Upper lobe of left lung (tissue), 6 donors: ENCODE measurements around the gene SAMD4A. TPM values are rescaled to one million over a fixed set of nuclear protein-coding genes. Genes with fewer than 3 reads are reported as not detected.
"Not testable (repeated sequence)": the region's sequence is repeated elsewhere in the genome, so short reads cannot be mapped to it uniquely, and the experiment has no call there.

ENCODE experiments used
- ATAC-seq, 2 donors: fragments of 200-7000 bp; cut with Tn5 transposase; one replicate each; pipeline ENCODE4 v1.9.1; 2022; ENCODE audit warnings: mild to moderate bottlenecking in 2 of 2, moderate library complexity in 2 of 2; ENCODE audit not compliant: low FRiP score in 2 of 2
- DNase-seq, 2 donors: peaks; one replicate each; pipeline ENCODE4 v3.0.0-alpha.2; 2019 to 2020
- H3K27ac ChIP-seq, 4 donors: fragments of 200-600 bp; sonication (generic); one replicate each; pipeline ENCODE4 v1.5.1; 2016 to 2019
- H3K27me3 ChIP-seq, 4 donors: fragments of 200-600 bp; sonication (generic); one replicate each; pipeline ENCODE4 v1.5.1; 2017 to 2019
- H3K36me3 ChIP-seq, 4 donors: fragments of 200-600 bp; sonication (generic); one replicate each; pipeline ENCODE4 v1.5.1; 2016 to 2019
- H3K4me1 ChIP-seq, 4 donors: fragments of 200-600 bp; sonication (generic); one replicate each; pipeline ENCODE4 v1.5.1; 2018 to 2019
- H3K4me3 ChIP-seq, 4 donors: fragments of 200-600 bp; sonication (generic); one replicate each; pipeline ENCODE4 v1.5.1; 2017 to 2019; ENCODE audit warnings: mild to moderate bottlenecking in 2 of 4, moderate library complexity in 1 of 4
- H3K9me3 ChIP-seq, 4 donors: fragments of 200-600 bp; sonication (generic); one replicate each; pipeline ENCODE4 v1.5.1; 2018 to 2019
- EP300 ChIP-seq, 4 donors: sonication (generic); formaldehyde crosslinking; IDR thresholded peaks; one replicate each; pipeline ENCODE4 v1.5.1; 2017; ENCODE audit warnings: antibody characterized with exemption in 4 of 4, control low read depth in 2 of 4
- POLR2A ChIP-seq, 4 donors: fragments of 450-650 bp; IDR thresholded peaks; one replicate each; pipeline ENCODE4 v1.5.1; 2016 to 2017; ENCODE audit warnings: antibody characterized with exemption in 4 of 4, mild to moderate bottlenecking in 2 of 4
- POLR2AphosphoS5 ChIP-seq, 2 donors: sonication (generic); formaldehyde crosslinking; IDR thresholded peaks; one replicate each; pipeline ENCODE4 v1.5.1; 2017; ENCODE audit warnings: antibody characterized with exemption in 2 of 2
- WGBS, 2 donors: methylation state at CpG; one replicate each; pipeline ENCODE4 v1.1.5; 2017 to 2018; 5-methylcytosine and 5-hydroxymethylcytosine counted together
- total RNA-seq, 6 donors: library from RNA; depleted of rRNA in 4 of 6; stranded (reverse); fragments of >200 nt in 4 of 6; gene quantifications; one replicate each; pipeline versions ENCODE4 v1.1.0 to v1.2.1, GENCODE V29; 2016 to 2021
- TF ChIP-seq, protein P1 (sequence below), 6 experiments: fragments of 450-650 bp in 4 of 6; fragments of 200-600 bp in 2 of 6; sonication (generic) in 2 of 6; IDR thresholded peaks; one replicate each; pipeline ENCODE4 v1.5.1; 2016 to 2019; ENCODE audit warnings: antibody characterized with exemption in 6 of 6
- donor health status: DM: no; HTN: no; CAD: no; lungs with moderate emphysema.
- donor health status: DM: no; HTN: yes; CAD: no; lungs with severe emphysema.

The SAMD4A gene
- total RNA-seq, 6 donors from 2014 or later, result 26.0 to 68.3 (median 37.0) TPM

DNA sequence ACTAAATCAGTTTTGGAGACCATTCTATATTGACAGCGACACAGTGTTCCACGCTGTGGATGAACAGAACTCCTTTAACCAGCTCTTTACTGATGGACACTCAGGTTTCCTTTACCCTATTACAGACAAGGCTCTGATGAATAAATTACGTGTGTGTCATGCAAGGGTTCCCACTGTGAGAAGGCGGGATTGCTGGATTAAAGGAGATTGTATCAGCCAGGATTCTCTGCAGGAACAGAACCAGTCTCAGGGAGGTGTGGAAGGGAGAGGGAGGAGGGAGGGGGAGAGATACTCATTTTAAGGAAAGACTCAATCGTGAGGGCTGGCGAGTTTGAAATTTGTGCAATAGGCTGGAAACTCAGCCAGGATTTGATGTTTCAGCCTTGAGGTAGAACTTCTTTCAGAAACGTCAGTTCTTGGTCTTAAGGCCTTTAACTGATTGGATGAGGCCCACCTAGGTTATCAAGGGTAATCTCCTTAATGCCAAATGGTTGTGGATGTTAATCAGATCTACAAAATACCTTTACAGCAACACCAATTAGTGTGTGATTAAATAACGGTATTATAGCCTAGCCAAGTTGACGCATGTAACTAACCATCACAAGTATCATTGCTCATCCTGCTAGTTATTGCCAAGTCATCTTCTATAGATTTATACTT, 231.7 kb downstream of the SAMD4A start:
- Histone ChIP-seq H3K4me1 (no peaks in the 10 kb centered on the region), H3K4me3 (no peak overlapping the region), H3K27me3 (no peaks in the 10 kb centered on the region), H3K9me3 (peaks cover 0 to 8% (median 4%) of the 10 kb centered on the region in 4 donors), H3K27ac (no peak overlapping the region), H3K36me3 (no peaks in the 10 kb centered on the region)
- WGBS, 2 donors, result 83 to 88% methylated on average over 9 of the region's 9 CpGs
- ATAC-seq, result no peak
- TF ChIP-seq EP300 (IDR thresholded peaks at IDR 0.05) (no peak), POLR2A (IDR thresholded peaks at IDR 0.05) (no peak), POLR2AphosphoS5 (IDR thresholded peaks at IDR 0.05) (no peak)
- TF ChIP-seq, protein P1, sequence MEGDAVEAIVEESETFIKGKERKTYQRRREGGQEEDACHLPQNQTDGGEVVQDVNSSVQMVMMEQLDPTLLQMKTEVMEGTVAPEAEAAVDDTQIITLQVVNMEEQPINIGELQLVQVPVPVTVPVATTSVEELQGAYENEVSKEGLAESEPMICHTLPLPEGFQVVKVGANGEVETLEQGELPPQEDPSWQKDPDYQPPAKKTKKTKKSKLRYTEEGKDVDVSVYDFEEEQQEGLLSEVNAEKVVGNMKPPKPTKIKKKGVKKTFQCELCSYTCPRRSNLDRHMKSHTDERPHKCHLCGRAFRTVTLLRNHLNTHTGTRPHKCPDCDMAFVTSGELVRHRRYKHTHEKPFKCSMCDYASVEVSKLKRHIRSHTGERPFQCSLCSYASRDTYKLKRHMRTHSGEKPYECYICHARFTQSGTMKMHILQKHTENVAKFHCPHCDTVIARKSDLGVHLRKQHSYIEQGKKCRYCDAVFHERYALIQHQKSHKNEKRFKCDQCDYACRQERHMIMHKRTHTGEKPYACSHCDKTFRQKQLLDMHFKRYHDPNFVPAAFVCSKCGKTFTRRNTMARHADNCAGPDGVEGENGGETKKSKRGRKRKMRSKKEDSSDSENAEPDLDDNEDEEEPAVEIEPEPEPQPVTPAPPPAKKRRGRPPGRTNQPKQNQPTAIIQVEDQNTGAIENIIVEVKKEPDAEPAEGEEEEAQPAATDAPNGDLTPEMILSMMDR (IDR thresholded peaks at IDR 0.05), result no peak
- no peak for DNase-seq

DNA sequence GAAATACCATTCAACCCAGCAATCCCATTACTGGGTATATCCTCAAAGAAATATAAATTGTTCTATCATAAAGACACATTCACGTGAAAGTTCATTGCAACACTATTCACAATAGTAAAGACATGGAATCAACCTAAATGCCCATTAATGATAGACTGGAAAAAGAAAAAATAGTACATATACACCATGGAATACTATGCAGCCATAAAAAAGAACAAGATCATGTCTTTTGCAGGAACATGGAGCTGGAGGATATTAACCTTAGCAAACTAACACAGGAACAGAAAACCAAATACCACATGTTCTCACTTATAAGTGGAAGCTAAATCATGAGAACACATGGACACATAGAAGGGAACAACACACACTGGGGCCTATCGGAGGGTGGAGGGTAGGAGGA, 234.6 kb downstream of the SAMD4A start:
- H3K4me3 ChIP-seq, H3K27me3 ChIP-seq, ATAC-seq, H3K27ac ChIP-seq, DNase-seq, H3K4me1 ChIP-seq, H3K36me3 ChIP-seq, H3K9me3 ChIP-seq: not testable (repeated sequence)
- 94 to 95% methylated on average over 2 of the region's 2 CpGs for WGBS, 2 donors

DNA sequence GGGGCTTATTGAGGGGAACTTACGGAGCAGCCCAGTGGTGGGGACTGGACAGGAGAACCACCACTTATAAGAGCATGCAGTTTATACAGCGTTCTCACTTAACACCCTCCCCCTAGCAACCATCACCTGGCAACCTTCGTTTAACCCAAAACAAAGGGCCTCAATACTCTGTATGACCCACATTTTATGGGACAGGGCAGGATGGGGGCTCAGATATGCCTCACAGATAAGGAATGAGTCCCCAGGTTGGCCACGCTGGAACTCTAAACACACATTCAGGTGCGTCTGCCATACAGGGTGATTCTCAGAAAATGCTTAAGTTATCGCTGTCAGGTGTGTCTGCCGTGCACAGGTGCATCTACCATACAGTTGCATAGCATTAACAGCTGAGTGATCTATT, 236.5 kb downstream of the SAMD4A start:
- ATAC-seq (no peak), DNase-seq (no peak)
- no peak overlapping the region for H3K4me3 ChIP-seq
- peaks cover 0 to 5% (median 2%) of the 10 kb centered on the region in 4 donors for H3K4me1 ChIP-seq
- WGBS, 2 donors, result 75% methylated on average over 7 of the region's 7 CpGs
- no peak for TF ChIP-seq POLR2AphosphoS5 (IDR thresholded peaks at IDR 0.05)
- no peak for TF ChIP-seq EP300 (IDR thresholded peaks at IDR 0.05)
- TF ChIP-seq POLR2A (IDR thresholded peaks at IDR 0.05), result no peak
- TF ChIP-seq, protein P1 (IDR thresholded peaks at IDR 0.05), result no peak
- no peak overlapping the region for H3K27ac ChIP-seq
- H3K27me3 ChIP-seq, result no peaks in the 10 kb centered on the region
- H3K9me3 ChIP-seq, result no peaks in the 10 kb centered on the region
- H3K36me3 ChIP-seq, result no peaks in the 10 kb centered on the region

DNA sequence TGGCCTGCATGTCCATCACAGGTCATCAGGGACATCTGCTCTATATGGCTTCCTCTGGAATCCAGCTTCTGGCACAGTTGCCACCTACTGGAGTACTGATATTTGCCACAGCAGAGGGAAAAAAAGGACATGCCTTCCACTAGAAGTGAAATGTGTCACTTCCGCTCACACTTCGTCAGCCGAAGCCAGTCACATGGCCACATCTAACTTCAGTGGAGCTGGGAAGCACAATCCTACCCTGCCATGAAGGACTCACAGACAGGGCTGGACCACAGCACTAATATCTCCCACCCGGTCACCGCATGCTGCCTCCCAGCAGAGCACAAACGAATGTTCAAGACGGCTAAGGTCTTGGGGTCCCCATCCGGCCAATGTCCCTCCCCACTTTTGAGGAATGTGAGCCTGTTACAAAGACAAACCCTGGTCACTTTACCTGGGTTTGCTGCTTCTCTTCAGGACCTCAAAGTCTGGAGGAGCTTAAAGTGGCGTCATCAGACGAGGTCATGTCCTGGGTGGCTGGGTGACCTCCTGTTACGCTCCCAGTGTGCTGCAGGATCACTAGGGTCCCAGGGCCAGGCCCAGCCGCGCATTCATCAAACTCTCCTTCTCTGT, 237.1 kb downstream of the SAMD4A start:
- 87 to 89% methylated on average over 11 to 13 of the region's 13 CpGs for WGBS, 2 donors
- no peak for TF ChIP-seq EP300 (IDR thresholded peaks at IDR 0.05)
- no peak for TF ChIP-seq POLR2AphosphoS5 (IDR thresholded peaks at IDR 0.05)
- TF ChIP-seq, protein P1 (IDR thresholded peaks at IDR 0.05), result no peak
- no peak for TF ChIP-seq POLR2A (IDR thresholded peaks at IDR 0.05)
- H3K27me3 ChIP-seq, result no peaks in the 10 kb centered on the region
- no peak overlapping the region for H3K27ac ChIP-seq
- ATAC-seq, result no peak
- H3K4me3 ChIP-seq, result no peak overlapping the region
- H3K9me3 ChIP-seq, result no peaks in the 10 kb centered on the region
- H3K4me1 ChIP-seq, result peaks cover 0 to 5% (median 2%) of the 10 kb centered on the region in 4 donors
- H3K36me3 ChIP-seq, result no peaks in the 10 kb centered on the region
- no peak for DNase-seq

DNA sequence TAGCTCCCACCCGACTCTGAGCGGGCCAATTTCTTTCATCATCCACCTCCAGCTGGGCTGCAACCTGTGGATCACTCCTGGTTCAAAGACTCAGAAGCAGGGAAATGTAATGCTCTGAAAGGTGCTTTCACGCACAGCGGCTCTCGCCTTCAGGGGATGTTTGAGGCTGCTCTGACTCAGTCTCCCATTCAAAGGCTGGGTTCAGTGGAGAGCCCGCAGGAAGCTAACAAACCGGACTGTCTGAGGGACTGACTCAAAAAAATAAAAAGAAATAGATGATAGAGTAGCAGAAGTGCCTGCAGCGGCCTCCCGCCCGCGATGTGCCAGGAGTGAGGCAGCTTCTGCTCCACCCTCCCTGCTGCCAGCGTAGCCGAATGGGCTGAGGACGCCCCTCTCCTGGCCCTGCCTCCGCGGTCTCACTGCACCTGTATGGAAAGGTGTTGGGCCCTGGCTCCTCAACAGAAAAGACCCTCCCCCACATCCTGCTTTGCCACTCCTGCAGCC, 237.7 kb downstream of the SAMD4A start:
- WGBS, 2 donors, result 71 to 72% methylated on average over 16 of the region's 16 CpGs
- TF ChIP-seq POLR2AphosphoS5 (IDR thresholded peaks at IDR 0.05), result no peak
- no peak for TF ChIP-seq POLR2A (IDR thresholded peaks at IDR 0.05)
- TF ChIP-seq EP300 (IDR thresholded peaks at IDR 0.05), result no peak
- TF ChIP-seq, protein P1 (IDR thresholded peaks at IDR 0.05), result no peak
- DNase-seq (peak in 1 of 2 donors; percentile 52), ATAC-seq (no peak)
- Histone ChIP-seq H3K27ac (no peak overlapping the region), H3K4me1 (peaks cover 0 to 5% (median 2%) of the 10 kb centered on the region in 4 donors), H3K9me3 (no peaks in the 10 kb centered on the region), H3K36me3 (no peaks in the 10 kb centered on the region), H3K4me3 (no peak overlapping the region), H3K27me3 (no peaks in the 10 kb centered on the region)
